ENCODE results near the gene CNN2.

DNA sequence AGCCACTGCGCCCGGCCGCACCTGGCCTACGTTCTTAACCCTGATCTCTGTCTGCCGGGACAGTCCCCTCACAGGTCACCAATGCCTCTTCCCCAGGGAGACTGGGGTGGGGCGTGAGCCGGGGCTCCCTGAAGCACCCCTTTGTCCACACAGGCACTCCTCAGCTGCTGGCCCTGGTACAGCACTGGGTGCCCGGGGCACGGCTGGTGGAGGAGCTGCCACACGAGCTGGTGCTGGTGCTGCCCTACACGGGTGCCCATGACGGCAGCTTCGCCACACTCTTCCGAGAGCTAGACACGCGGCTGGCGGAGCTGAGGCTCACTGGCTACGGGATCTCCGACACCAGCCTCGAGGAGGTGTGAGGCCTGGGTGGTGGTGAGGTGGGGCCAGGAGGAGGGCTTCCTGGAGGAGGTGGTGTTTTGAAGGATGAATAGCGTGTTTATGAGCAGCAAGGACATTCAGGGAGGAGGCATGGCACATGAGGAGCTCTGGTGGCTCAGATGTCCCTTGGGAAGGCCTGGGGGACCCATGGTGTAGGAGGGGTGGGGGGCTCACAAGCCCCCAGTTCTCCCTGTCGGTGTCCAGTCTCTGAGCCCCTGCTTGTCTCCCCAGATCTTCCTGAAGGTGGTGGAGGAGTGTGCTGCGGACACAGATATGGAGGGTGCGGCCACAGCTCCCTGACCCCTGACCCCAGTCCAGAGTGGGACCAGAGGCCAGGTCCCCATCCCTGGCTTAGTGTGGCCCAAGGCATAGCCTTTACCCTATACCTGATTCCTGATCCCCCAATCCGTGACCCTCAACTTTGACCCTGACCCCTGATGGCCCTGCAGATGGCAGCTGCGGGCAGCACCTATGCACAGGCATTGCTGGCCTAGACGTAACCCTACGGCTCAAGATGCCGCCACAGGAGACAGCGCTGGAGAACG, 27.0 kb downstream of the CNN2 start:
- TF ChIP-seq, protein P1, sequence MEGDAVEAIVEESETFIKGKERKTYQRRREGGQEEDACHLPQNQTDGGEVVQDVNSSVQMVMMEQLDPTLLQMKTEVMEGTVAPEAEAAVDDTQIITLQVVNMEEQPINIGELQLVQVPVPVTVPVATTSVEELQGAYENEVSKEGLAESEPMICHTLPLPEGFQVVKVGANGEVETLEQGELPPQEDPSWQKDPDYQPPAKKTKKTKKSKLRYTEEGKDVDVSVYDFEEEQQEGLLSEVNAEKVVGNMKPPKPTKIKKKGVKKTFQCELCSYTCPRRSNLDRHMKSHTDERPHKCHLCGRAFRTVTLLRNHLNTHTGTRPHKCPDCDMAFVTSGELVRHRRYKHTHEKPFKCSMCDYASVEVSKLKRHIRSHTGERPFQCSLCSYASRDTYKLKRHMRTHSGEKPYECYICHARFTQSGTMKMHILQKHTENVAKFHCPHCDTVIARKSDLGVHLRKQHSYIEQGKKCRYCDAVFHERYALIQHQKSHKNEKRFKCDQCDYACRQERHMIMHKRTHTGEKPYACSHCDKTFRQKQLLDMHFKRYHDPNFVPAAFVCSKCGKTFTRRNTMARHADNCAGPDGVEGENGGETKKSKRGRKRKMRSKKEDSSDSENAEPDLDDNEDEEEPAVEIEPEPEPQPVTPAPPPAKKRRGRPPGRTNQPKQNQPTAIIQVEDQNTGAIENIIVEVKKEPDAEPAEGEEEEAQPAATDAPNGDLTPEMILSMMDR (IDR thresholded peaks at IDR 0.05) = no peak
- TF ChIP-seq POLR2AphosphoS5 (IDR thresholded peaks at IDR 0.05; ENCODE audit: insufficient read depth in 1 of 2, low read depth in 1 of 2) (no peak), POLR2A (IDR thresholded peaks at IDR 0.05) (no peak)

All from vagina (tissue), 2 donors.